NK-92 treated with Interleukin-12 subunit alpha and Interleukin-12 subunit beta, amount 100 ng/mL, for 24 hours (cell line): Measurements from ENCODE around the gene PKD1L1.

Experiments used
- DNase-seq: peaks from one replicate; lab custom pipeline; 2025; lab: John Stamatoyannopoulos, UW

Gene PKD1L1

DNA sequence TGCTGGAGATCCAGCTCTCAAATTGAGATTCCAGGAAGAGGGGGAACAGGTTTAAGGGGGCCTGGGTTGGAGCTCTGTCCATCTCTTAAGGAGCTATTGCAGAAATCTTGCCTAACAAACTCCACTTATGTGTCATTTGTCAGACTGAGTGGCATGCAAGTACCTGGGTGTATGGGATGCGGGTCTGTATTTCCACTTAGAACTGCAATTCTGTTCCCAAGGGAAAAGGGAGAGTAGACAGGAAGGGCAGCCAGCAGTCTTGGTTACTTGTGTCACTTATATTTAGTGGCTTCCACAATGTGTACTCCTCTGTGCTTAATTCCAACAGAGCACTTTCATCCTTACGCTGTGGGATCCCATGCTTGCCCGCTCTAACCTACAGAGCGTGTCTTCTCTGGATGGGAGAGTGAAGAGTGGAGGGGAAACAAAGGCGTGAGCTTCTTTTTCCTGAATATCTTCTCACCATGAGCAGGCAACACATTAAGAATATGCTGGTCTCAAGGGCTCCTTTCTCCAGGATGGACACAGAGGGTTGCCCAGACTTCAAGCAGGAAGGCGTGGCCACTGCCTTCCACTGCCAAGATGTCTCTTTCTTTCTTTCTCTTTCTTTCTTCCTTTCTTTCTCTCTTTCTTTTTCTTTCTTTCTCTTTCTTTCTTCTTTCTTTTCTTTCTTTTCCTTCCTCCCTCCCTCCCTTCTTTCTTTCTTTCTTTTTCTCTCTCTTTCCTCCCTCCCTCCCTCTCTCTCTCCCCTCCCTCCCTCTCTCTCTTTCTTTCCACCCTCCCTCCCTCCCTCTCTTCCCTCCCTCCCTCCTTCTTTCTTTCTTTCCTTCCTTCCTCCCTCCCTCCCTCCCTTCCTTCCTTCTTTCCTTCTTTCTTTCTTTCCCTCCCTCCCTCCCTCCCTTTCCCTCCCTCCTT, 212.6 kb downstream of the PKD1L1 start:
- no peak for DNase-seq

DNA sequence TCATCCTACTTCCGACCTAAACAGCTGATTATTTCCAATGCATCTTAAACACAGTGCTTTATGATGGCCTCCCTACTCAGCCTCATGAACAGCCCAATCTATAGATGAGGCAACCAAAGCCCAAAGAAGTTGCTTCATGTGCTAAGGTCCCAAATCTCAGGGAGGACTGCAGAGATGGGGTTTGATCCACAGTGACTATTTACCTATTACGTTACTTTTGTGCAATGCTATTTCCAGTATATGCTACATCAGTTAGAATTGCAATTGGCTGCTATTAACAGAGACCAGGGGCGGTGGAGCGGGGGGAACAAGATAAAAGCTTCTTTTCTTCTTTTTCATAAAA, 213.3 kb downstream of the PKD1L1 start:
- DNase-seq, result no peak

DNA sequence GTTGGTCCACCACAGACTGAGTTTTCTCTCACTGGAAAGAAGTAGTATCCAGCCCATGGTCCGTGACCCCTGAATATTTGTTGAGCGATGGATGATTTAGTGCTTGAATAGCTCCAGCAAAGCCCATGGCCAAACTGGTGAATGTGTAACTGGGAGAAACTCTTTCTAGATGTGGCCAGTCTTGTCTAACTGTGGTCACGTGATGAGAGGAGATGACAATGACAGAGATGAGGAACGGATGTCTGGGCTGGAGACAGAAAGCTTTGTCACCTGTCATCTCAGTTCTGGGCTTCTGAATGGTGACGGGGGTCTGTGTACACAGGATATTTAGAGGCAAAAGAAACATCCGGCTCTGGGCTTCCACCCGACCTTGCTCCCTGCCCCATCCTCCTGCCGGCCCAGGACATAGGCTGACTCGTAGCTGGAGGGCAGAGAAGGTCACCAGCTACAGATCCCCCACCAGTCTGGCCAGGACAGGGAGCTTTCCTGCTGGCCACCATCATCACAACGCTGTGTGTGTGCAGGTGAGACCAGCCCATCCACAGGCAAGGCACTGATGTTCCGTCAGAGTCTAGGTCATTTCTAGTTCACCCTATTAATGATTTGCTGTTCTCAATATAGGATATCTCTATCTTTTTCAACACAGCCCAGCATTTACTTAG, 213.8 kb downstream of the PKD1L1 start:
- DNase-seq, result no peak

DNA sequence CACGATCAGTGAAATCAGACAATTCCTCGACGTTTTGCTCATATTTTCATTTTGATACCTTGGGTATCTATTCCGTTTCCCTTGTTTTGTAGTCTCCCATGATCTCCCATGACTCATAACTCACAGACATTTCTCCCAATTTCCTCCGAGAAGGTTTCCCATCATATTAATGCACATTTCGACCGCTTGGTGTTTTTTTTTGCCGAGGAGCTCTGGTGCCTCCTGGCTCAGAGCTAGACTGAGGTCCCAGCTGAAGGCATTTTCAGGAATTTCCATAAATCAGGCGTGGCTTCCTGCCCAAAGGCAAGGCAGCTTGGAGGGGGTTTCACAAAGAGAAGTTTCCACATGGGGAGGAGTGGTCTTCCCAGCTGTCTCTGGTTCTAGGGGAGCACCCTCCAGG, 218.1 kb downstream of the PKD1L1 start:
- no peak for DNase-seq

DNA sequence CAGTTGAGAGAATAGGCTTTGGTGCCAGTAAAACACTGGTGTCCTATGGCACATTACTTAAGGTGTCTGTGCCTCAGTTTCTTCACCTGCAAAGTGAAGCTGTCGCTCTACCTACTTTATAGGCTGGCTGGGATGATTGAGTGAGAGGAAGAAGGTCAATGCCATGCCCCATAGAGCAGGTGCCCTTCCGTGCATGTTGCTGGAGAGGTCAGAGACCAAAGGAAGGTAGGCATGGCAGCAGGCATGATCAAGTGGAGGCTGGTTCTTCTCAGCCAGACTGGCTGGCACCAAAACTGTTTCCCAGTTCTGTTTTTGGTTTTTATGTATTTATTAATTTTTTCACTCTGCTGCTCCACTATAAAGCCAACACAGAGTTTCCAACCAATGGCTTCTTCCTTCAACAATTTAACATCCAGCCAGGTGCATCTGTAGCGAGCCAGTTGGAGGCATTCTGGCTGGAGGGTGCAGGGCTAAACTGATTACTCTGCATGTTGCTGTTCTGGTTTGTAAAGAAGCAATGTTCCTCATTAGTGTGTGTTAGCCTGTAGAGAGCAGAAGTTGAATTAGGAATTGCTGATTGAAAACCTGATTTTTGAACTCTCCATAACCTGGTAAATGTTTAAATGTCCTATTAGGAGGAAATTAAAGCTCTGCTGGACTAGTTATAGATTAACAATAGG, 222.1 kb downstream of the PKD1L1 start:
- DNase-seq, result no peak

DNA sequence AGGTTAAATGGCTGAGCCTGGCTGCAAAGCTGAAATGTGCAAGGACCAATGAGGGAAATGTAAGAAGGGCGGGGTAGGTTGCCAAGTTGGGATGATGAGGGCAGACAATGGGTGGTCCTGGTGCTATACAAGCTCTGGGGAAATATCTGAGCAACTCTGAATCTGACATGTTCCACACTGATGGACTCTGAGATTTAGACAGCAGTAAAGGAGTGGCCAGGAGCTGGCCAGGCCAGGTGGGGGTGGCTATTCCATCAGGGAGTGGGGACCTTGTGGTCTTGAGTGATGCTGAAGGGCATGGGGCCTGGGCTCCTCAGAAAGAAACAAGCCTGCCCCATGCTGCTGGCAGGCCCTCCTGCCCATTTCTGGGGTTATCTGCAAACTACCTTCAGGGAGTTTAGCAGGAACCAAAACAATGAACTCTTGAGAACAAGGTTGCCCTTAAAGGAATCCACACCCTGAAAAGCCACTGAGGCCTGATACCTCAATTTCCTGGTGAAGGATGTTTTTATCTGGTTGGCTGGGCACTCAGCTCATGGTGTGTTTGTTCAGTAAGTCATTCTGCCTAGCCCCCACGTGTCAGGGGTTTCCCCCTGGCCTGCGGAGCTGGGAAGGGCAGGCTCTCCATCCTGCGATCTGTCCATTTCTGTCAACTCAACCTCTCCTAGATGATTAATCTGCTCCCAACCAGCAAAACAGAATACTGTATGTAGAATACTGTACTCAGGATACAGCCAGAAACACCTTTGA, 223.1 kb downstream of the PKD1L1 start:
- no peak for DNase-seq
